ENCODE measurements around the gene ARHGAP22.

The ARHGAP22 gene

DNA sequence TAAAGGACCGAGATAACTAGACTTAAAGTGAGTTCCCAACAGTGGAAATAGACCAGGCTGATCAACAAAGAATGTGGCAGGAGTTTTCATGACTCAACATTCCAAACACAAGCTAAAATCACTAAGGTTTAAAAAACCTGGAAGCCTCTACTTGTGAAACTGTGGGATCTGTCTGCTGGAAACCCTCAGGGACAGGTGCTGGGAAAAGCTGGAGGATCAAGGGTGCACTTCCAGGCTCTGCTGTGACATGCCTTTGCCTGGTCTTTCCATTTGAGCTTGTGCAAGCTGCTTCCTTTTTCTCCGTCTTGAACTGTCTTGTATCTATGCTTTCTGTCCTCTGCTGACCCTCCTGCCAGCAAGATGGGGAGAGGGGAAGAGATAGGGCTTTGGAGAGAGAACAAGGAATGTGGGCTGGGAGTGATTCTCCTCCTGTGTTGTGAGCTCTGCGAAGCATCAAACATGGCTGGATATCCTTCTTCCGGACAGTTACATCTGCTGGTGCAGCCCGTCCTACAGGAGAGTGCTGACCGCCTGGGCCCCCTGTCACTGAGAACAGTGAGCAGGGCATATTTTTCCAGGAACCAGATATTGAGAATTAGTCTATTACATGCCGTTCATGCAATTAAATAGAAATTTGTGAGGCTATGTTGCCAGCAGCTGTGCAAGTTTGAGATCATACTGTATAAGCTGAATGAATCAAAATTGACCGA, 25.5 kb downstream of the ARHGAP22 start:
- DNase-seq = no peak

DNA sequence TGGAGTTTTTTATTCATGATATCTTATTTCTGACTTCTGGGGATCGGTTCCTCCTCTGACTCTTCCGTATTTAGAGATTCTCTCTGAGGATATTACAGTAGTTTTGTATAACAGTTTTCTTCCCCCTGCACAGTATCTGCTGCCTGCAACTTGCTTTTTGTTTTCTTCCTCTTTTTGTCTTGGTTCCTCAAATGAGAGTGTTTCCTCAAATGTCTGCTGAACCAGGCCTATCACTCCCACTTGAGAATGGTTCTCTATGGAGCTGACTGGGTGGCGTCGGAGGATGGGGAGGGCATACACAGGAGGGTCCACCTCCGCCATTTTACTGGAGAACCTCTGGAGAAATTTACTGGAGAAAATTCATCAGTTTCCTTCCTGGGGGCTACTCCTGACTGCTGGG, 27.7 kb downstream of the ARHGAP22 start:
- no peak for DNase-seq

DNA sequence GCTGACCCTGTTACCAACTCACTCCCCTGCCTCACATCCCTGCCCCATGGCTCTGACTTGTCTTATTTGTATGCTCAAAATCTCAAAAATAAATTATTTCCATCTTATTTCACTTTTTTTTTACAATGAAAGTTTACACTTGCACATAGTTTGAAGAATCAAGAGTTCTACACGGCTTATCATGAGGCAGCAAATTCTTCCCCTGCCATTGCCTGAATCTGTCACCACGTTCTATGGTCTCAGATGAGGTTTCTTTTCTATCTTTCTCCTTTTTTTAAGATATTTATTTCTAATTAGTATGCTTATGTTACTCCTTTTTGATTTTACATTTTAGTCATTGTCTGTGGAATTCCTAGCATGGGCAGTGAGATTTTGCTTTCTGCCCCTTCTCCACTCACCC, 28.4 kb downstream of the ARHGAP22 start:
- no peak for DNase-seq

DNA sequence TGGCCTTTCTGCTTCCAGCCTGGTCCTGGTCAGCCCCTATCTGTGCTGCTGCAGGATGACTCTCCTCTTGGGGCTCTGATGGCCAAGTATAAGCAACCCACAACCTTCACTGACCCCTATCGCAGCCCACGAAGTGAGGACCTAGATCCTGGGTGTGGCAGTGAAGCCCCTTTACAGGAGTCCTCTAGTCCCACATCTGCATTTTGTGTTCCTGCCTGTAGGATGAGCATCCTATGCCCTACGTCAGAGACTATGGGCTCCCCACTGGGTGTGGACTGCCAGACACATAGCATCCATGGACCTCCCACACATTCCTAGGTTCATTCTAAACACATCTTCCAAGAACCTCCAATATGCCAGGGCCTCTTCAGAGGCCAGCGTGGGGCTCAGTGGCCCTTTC, 29.0 kb downstream of the ARHGAP22 start:
- DNase-seq = no peak

DNA sequence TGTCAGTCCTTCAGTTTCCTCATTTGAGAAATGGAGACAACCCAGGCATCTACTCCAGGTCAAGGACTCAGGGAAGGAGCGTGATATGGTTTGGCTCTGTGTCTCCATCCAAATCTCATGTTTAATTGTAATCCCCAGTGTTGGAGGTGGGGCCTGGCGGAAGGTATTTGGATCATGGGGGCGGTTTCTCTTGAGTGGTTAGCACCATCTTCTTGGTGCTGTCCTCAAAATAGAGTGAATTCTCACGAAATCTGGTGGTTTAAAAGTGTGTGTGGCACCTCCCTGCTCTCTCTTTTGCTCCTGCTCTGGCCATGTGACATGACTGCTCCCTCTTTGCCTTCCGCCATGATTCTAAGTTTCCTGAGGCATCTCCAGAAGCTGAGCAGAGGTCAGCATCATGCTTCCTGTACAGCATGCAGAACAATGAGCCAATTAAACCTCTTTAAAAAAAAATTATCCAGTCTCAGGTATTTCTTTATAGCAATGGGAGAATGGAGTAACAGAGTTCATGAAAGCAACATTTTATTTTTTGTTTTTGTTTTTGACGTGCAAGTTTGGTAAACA, 30.0 kb downstream of the ARHGAP22 start:
- no peak for DNase-seq

DNA sequence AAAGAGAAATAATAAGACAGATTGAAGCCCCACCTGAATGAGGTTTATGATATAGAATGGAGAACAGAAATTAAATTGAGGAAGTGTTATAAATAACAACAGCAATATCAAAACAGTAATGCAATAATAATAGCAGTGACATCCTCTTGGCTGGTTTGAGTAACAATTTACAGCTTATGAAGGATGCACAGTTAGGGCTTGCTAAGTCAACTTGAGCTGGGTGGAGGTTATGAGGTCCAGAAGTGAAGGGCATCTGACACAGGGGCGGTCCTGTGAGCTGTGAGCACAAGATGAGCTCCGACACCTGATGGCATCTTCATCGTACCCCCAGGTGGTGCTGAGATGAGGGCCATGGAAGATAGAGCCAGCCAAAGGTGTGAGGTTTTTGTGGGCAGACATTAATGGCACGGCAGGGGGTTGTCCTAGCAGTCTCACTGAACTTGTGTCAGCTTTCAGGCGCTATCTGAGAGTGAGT, 30.5 kb downstream of the ARHGAP22 start:
- no peak for DNase-seq

DNA sequence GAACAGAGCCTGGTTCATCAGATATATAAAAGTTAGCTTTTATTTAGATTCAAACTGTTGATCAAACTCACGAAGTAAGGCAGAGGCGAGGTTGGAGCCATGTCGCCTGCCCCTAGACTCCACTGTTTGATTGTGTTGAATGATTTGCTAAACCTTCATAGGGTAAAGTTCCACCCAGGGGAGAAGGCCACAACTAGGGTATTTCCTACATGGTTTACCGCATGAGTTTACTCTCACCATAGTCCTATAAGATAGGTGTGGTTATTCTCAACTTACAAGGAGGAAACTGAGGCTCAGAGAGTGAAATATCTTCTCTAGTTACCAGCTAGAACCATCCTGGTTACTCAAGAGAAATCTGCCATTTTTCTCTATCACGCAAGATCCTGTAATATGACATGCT, 31.8 kb downstream of the ARHGAP22 start:
- no peak for DNase-seq

DNA sequence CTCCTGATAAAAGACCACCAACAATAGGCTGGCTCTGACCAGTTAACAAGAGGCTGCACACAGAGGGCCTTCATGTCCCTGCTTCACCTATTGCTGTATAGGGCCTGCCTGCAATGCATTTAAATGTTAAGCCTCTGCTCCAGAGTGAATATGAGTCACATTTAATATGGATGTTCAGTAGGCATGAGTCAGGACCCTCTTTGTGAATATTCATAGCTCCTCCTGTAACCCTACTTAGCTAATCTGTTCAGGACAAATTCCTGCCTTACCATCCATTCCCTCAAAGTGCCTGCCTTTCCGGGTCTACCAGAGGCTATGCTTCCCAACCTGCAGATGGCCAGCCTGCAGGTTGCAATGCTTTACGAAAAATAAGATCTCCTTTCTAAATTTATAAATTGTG, 32.5 kb downstream of the ARHGAP22 start:
- DNase-seq = no peak

DNA sequence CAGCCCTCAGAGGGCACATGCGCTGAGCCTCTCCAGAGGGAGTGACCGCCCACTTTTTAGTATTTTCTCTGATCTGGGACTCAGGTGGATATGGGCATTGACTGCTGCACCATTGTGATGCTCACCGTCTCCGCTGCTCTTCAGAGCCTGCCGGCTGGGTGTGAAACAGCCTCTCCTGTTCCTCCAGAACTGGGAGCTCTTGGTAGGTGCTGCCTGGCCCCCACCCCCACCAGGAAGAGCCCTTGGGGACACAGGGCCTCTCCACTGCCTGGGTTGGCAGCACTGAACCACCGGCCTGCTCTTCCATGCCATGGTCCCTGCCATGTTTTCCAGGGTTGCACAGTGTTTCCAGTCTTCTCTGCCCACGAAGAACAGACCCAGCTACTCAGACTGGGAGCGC, 36.3 kb downstream of the ARHGAP22 start:
- no peak for DNase-seq

DNA sequence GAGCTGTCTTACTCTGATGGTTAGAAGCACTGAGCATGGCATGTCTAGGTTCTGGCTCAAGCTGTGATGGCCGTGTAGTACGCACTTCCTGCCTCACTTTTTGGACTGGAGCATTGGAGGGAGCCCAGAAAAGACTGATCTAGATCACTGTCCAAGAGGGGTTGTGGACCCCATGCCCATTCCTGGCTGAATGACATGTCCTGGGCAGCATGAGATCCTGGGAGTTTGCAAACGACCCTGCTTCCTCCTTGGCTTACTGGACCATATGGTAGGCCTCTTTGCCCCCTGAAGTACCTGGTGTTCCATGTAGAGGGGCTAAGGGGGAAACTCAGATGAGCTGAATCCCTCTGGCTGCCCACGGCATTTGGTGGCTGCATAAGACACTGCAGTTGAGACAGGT, 36.7 kb downstream of the ARHGAP22 start:
- DNase-seq = no peak

DNA sequence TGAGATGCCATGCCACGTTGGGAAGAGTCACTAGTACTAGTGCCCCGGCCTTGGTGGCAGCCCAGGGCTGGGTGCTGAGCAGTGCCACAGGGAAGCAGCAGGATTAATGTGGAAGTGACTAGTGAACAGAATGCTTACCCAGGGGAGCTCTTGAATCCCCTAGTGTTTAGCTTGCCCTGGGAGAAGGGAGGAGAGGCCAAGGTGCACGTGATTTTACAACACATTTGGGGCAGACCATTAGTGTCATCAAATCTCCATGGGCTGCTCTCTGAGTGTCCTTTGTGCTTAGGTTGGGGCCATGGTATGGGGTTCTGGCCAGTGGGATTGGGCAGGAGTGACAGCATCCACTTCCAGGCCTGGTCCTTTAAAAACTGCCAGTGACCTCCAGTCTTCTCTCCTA, 37.5 kb downstream of the ARHGAP22 start:
- DNase-seq = no peak

DNA sequence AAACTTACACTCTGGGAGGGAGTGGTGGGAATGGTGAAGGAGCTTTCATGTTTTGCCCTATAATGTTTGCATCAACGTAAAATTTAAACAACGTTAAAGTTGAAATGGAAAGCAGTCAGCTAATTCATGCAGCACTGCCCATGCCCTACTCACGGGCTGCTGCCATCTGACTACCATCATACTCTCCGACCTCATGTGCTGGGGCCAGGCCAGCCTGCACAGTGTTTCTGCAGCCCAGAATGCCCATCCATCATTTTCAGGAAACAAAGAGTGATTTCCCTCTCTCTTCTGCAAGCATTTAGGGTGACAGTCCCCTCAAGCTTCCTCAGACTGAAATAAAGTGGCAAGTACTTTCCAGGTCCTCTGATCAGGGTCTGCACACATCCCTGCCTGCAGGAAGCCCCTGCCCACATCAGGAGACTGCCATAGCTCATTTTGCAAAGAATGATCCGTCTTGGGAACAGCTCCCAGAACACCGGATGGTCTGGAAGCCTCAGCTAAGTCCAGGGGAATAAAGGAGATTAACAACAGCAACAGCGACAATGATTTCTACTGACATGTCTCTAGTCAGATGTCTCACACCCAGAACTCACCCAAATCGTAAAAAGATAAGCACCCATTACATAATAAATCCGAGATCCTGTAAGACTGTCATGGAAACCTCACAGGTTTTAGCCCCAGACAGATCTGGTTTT, 40.3 kb downstream of the ARHGAP22 start:
- no peak for DNase-seq

DNA sequence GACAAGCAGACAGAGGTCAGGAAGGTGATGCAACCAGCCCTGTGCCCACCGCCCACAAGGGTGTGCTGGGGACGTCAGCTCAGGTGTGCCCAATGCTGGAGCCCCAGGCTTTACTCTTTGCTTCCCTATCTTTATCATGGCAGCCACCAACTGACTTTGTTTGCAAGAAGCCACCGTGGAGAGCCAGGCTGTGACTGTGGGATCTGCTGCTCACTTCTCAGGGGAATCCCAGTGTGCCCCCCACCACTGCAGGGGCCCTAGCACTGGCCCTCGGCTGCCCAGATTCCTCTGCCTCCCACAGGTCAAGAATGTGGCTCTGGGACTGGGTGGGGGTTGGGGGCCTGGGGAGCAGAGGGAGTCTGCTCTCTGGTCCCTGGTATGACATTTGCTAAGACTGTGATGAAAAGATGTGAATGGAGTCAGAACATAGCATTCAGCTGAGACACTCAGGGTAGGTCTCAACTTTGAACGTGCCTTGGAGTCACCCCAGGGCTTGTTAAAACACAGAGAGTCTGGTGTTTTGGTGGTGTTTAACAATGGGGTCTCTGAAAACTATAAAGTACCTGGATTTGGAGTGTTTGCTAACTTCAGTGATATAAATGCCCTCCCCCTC, 47.3 kb downstream of the ARHGAP22 start:
- no peak for DNase-seq

DNA sequence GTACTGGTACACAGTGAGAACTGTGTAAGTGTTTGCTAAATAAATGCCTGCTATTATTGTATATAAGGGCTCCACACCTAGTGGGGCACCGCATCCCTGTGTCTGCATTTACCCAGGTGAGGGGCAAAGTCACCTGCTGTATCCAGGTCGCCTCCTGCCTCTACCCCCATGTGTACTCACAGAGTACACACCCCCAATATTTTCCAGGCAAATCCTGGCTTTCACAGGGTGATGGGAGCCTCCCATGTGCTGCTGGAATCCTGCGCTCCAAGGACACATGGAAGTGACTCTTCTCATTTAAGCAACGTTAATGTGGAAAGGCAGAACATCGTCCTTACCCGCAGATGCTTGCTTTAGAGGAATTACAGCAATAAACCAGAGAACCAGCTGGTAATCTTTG, 48.2 kb downstream of the ARHGAP22 start:
- no peak for DNase-seq

DNA sequence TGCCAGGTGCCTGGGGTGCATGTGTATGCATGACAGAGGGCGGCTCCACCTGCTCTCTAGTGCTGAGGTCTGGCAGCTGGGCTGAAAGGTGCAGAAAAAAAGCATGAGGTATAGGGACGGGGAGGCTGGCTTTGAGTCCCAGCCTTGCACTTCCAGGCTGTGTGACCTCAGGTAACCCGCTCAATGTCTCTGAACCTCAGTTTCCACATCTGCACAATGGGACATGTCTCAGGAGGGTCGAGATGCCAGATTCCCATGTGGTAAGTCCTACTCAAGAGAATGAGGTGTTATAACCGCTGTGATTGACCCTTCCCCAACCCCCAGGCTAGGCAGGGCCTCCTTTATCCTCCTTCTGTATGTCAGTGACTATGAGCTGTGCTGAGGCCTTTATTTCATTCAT, 48.8 kb downstream of the ARHGAP22 start:
- no peak for DNase-seq

DNA sequence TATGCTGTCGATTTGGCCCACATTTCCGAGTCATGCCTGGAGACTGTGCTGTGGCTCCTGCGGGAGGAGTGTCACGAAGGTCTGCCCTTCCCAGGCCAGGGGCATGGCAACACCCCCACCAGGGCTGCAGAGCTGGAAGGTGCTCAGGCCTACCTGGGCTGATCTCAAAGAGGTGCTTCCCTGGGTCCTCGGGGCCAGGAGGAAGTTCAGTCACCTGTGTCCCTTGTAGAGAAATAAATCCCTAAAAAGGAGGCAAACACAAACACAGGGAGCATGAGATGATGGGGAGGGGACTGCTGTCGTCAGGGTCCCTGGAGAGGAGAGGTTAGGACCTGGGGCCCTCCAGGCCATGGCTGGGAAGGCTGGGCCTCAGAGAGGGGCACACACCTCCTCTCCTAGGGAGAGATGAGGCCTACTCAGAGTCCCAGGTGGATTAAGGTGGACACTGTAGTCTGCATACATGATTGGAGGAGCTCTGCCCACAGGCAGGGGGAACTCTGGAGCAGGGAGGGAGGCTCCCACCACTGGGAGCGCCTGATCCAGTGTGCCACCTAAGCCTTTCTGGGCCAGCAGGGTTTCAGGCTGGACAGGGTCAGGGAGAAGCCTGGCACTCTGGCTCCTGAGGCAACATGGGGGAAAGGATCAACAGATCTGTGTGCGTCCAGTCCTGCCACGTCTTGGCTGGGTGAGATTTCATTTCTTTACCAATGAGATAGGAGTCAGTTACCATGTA, 49.4 kb downstream of the ARHGAP22 start:
- DNase-seq = no peak

DNA sequence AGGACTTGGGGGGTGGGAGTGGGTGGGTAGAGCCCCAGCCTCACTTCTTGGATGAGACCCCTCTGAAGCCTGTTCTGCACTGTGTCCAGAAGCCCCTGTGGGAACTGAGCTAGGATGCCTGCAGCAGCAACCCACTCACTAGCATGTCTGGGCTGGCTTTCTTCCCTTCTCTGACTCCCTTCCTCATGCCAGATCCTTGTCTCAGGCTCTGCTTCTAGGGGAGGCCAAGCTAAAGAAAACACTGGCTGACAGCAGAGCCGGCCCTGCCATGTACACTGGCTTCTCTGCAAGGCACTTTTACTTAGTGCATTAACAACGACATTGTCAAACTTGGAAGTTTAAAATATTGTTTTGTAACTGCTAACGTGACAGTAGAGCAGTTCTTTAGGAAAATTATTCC, 50.2 kb downstream of the ARHGAP22 start:
- no peak for DNase-seq

DNA sequence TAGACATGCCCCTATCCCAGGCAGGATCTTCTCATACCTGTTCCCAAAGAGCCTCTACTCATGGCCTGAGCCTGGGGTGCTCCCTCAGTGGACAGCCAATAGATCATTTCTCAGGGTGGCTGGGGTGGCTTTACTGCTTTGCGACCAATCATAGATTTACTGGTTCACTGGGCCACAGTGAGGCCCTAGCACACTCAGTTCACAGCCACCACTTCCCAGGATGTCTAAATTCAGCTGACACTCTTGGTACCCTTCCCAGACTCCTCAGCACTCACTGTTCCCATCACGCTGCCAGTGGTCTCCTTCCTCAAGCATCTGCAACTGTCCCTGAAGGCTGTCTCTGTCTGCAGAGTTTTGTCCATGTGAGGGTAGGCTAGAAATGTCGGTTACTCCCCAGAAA, 50.6 kb downstream of the ARHGAP22 start:
- DNase-seq = no peak

DNA sequence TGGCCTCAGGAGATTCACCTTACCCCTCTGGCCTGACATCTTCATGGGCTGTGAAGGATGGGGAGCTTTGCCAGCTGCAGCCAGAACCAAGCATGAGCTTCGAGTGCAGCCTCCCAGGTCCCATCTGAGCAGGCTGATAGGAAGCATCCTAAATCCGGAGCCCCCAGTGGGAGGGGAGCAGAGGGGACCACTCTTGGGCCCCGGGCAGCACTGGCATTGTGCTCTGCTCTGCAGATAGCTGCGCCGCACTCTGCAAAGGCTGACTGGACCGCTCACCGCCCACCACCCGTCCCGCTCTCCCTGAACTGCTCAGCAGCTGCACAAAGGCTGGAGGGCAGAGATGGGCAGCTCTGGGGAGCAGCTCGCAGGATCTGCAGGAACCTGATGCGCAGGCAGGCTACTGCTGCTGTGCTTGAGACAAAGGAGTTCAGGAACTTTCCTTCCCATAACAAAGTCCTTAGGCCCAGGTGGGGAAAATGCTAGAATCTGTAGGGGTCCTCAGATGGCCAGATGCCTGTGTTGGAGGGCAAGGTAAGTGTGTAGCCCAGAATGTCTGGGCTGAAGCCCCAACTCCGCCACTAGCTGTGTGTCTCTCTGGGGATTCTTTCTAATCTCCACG, 51.8 kb downstream of the ARHGAP22 start:
- no peak for DNase-seq

DNA sequence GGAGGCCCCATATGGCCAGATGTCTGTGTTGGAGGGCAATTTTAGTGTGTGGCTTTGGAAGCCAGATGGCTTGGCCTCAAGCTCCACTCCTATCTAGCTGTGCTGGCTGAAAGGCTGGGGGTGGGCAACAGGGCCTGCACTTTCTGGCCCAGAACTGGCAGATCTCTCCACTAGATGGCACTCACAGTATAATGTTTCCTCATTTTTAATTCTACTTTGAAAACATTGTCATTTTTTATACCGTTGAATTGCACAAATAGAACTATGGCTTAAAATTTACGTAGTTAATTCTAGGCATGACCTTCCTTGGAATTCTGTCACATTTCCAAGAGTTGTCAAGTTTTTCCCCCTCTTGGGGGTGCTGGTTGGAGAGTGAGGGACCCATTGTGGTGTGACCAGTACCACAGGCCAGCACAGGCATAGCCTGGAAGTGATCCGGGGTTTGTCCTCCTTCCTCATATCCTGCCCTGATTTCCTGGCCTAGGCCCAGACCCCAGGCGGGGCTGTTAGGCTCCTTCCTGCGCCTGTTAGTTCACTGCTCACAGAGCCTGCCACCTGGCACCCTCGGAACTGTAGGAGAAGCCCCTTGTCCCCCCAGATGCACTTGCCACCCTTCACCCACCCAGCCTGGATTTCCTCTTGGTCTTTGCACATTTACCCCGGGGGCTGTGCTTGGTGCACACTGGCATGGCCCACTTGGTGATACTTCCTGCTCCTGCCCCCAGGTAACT, 52.8 kb downstream of the ARHGAP22 start:
- DNase-seq = no peak

DNA sequence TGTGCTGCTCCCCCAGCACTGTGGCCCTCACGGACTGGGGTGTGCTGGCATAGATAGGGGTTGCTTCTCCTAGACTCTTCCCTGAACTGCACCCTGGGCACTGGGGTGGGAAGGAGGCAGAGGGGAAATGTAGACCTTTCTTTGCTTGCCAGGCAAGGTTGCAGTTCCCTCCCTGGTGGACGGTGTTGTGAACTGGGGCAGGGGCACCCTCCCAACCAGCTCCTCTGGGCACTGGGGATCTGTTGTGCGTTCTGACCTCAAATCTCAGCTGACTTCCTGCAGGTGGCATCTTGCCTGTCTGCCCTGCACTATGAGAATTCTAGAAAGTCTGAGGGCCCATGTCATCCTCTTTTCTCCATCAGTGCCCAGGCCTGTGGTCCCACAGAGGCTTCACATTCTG, 53.9 kb downstream of the ARHGAP22 start:
- no peak for DNase-seq

DNA sequence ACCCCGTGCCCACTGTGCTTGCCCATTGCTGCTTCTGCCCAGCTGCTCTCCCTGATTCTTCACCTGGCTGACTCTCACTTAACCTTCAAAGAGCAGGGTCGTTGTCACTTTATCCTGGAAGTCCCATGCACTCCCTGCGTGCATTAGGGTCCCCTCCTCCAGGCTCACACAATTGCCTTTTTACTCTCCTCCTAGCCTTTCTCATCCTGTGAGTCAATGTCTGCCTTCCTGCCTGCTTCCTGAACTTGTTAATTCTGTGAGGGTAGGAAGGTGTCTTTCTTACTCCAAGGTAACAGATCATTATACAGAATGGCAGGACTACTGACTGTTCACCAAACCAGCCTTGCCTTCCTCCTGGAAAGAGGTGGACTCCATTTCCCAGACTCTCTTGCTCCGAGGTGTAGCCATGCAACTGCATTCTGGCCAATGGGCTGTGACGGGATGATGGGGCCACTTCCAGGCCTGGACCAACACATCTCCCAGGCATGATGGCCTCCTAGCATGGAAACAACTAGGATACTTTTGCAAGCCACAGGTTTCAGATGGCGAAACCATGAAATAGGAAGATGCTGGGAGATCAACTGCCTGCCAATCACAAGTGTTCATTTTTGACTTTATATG, 54.7 kb downstream of the ARHGAP22 start:
- no peak for DNase-seq

All from NCI-H510A (cell line).